HG03432 (cell line): ENCODE data around the gene DROSHA.

Source experiments
- ATAC-seq: cut with Tn5 transposase; IDR thresholded peaks from one replicate; pipeline ENCODE4 v1.9.1; 2021; ENCODE audit warnings: mild to moderate bottlenecking, moderate library complexity; ENCODE audit not compliant: unreplicated experiment

DROSHA gene

GRCh38 chr5:31355337-31355736 is 176.6 kb downstream of the DROSHA start:
- ATAC-seq = no peak
